Testis (tissue), 2 donors: ENCODE data around the gene PTPRE.

ENCODE experiments used
- POLR2A ChIP-seq: fragments of 450-650 bp; IDR thresholded peaks from one replicate; pipeline ENCODE4 v1.6.1; 2017; ENCODE audit warnings: antibody characterized with exemption, mild to moderate bottlenecking, moderate library complexity
- TF ChIP-seq, protein P1 (sequence below), 3 experiments: fragments of 450-650 bp in 2 of 3; fragments of 200-600 bp in 1 of 3; sonication (generic) in 1 of 3; IDR thresholded peaks; one replicate each; pipeline ENCODE4 v1.5.1; 2016 to 2019; ENCODE audit warnings: antibody characterized with exemption in 3 of 3, mild to moderate bottlenecking in 2 of 3, moderate library complexity in 1 of 3

DNA sequence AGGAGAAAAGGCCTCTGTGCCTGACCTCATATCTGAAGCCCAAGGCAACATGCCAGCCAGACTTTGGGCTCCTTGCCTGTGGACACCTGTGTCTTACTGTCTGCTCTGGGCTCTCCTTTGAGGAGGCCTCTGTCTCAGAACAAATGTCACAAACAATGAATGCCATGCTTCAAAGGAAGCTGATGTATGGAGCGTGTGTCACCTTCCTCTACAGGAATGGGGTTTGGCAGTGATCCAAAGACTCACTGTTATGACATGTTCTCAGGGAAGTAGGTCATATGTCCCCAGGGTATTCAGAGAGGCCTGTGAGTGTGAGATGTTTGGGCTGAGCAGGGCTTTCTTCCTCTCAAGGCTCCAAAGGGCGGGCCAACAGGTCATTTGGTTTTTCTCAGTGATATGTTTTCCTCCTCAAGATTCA, 38.4 kb downstream of the PTPRE start:
- TF ChIP-seq, protein P1, sequence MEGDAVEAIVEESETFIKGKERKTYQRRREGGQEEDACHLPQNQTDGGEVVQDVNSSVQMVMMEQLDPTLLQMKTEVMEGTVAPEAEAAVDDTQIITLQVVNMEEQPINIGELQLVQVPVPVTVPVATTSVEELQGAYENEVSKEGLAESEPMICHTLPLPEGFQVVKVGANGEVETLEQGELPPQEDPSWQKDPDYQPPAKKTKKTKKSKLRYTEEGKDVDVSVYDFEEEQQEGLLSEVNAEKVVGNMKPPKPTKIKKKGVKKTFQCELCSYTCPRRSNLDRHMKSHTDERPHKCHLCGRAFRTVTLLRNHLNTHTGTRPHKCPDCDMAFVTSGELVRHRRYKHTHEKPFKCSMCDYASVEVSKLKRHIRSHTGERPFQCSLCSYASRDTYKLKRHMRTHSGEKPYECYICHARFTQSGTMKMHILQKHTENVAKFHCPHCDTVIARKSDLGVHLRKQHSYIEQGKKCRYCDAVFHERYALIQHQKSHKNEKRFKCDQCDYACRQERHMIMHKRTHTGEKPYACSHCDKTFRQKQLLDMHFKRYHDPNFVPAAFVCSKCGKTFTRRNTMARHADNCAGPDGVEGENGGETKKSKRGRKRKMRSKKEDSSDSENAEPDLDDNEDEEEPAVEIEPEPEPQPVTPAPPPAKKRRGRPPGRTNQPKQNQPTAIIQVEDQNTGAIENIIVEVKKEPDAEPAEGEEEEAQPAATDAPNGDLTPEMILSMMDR (IDR thresholded peaks at IDR 0.05), result no peak
- no peak for TF ChIP-seq POLR2A
